Lower leg skin (tissue), 3 donors: ENCODE data around the gene SNAPIN.

Experiments
- CTCF ChIP-seq, 3 donors: fragments of 450-650 bp; IDR thresholded peaks; one replicate each; pipeline ENCODE4 v1.5.1; 2016; ENCODE audit warnings: antibody characterized with exemption in 3 of 3, mild to moderate bottlenecking in 3 of 3, moderate library complexity in 2 of 3
- POLR2A ChIP-seq, 2 donors: fragments of 450-650 bp; IDR thresholded peaks; one replicate each; pipeline ENCODE4 v1.6.1; 2016 to 2017; ENCODE audit warnings: antibody characterized with exemption in 2 of 2, mild to moderate bottlenecking in 1 of 2, moderate library complexity in 1 of 2

DNA sequence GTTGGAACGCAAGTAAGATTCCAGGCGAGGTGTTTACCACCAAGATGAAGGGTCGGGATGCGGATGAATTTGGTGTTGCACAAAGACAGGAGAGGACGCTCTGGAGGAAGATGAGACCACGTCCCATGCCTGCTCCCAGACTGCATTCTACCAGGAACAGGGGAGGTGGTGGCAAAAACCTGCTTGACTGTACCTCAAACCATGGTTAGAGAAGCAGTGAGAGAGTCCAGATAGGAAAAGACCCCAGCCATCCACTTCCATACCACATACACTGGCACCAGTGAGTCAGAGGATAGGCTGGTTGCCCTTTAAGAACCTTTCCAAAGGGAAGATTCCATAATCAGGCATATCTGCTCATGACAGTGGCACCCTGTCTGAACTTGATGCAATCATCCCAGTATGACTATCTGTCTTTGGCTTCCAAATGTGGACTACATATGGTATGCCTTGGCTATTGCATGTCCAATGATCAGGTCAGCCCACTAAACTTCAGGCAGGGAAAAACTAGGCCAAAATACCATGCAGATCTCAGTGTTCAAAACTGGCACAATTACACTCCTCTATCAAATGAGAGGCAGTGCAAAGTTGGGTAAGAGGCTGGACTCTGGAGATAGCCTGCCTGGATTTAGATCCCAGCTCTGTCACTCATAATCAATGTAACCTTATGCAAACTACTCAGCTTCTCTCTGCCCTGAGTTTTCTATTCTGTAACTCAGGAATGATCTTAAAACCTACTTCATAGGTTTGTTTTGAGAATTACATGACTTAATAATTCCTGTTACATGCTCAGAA, 40.6 kb downstream of the SNAPIN start:
- TF ChIP-seq CTCF (IDR thresholded peaks at IDR 0.05) (no peak), POLR2A (IDR thresholded peaks at IDR 0.05) (no peak)
